Thymus (tissue), 11 donors: ENCODE results near the gene KCNAB1. TPM values are rescaled to one million over a fixed set of nuclear protein-coding genes. Genes with fewer than 3 reads are reported as not detected.

ENCODE experiments used
- DNase-seq, 9 donors: peaks; one replicate each; pipeline ENCODE4 v3.0.0-alpha.2; 2013; ENCODE audit warnings: low spot score in 9 of 9, low read depth in 6 of 9, missing footprints in 1 of 9
- H3K27ac ChIP-seq, 2 donors: one replicate each; pipeline ENCODE4 v1.5.1; 2013; ENCODE audit warnings: control low read depth in 1 of 2, low read depth in 1 of 2, low read length in 1 of 2, mild to moderate bottlenecking in 1 of 2, moderate library complexity in 1 of 2
- H3K27me3 ChIP-seq, 2 donors: one replicate each; pipeline ENCODE4 v1.5.1; 2013; ENCODE audit warnings: low read length in 1 of 2; ENCODE audit not compliant: control insufficient read depth in 2 of 2, insufficient read depth in 1 of 2
- H3K36me3 ChIP-seq, 2 donors: one replicate each; pipeline ENCODE4 v1.5.1; 2013; ENCODE audit warnings: low read length in 1 of 2, mild to moderate bottlenecking in 1 of 2, moderate library complexity in 1 of 2; ENCODE audit not compliant: control insufficient read depth in 2 of 2, insufficient read depth in 2 of 2
- H3K4me1 ChIP-seq, 2 donors: one replicate each; pipeline ENCODE4 v1.5.1; 2013; ENCODE audit warnings: low read length in 2 of 2; ENCODE audit not compliant: control insufficient read depth in 2 of 2, insufficient read depth in 2 of 2
- H3K4me3 ChIP-seq, 2 donors: one replicate each; pipeline ENCODE4 v1.5.1; 2013; ENCODE audit warnings: low read length in 2 of 2, control low read depth in 1 of 2, mild to moderate bottlenecking in 1 of 2
- H3K9me3 ChIP-seq, 2 donors: one replicate each; pipeline ENCODE4 v1.5.1; 2013; ENCODE audit warnings: low read length in 1 of 2, mild to moderate bottlenecking in 1 of 2; ENCODE audit not compliant: control insufficient read depth in 2 of 2, insufficient read depth in 1 of 2
- WGBS: extraction: QIAGEN DNeasy Blood & Tissue Kit; methylation state at CpG from one replicate; pipeline ENCODE4 v1.1.7; 2013; 5-methylcytosine and 5-hydroxymethylcytosine counted together
- polyA plus RNA-seq: library from polyadenylated mRNA; stranded (reverse); fragments of 200-250 nt; gene quantifications from one replicate; pipeline ENCODE4 v1.2.3, GENCODE V29; 2013
- total RNA-seq: library from RNA; stranded (reverse); fragments of 120-200 nt; gene quantifications from one replicate; pipeline ENCODE4 v1.2.4, GENCODE V29; 2013
- donor health status: healthy.

Gene KCNAB1
- total and polyA plus RNA-seq, 2 donors = 1.0 to 4.0 TPM

GRCh38 chr3:156290924-156291271, 170.5 kb downstream of the KCNAB1 start:
- peaks cover 0 to 11% of the 10 kb centered on the region in 2 donors for H3K4me1 ChIP-seq
- peaks cover 17 to 35% of the 10 kb centered on the region in 2 donors for H3K27me3 ChIP-seq
- H3K27ac ChIP-seq = no peak overlapping the region
- H3K9me3 ChIP-seq = peaks cover 0 to 3% of the 10 kb centered on the region in 2 donors
- no peaks in the 10 kb centered on the region for H3K36me3 ChIP-seq
- no peak for DNase-seq
- WGBS = 13% methylated on average over 11 of the region's 11 CpGs
- H3K4me3 ChIP-seq = no peak overlapping the region

- peaks cover 0 to 3% of the 10 kb centered on the region in 2 donors for H3K9me3 ChIP-seq
- H3K27me3 ChIP-seq = peaks cover 17 to 35% of the 10 kb centered on the region in 2 donors
- 6% methylated on average over 51 of the region's 51 CpGs for WGBS
- peaks cover 0 to 11% of the 10 kb centered on the region in 2 donors for H3K4me1 ChIP-seq
- H3K27ac ChIP-seq = no peak overlapping the region
- H3K36me3 ChIP-seq = no peaks in the 10 kb centered on the region
- peak overlapping the region in 1 of 2 donors; percentile 8 for H3K4me3 ChIP-seq
- peak in 3 of 9 donors; percentile 6 to 34 (median 11) for DNase-seq
Observed at GRCh38 chr3:156291272-156292123, 171.1 kb downstream of the KCNAB1 start.

GRCh38 chr3:156293566-156293965, 173.2 kb downstream of the KCNAB1 start:
- H3K27ac ChIP-seq = no peak overlapping the region
- H3K4me1 ChIP-seq = peaks cover 0 to 11% of the 10 kb centered on the region in 2 donors
- DNase-seq = no peak
- 98% methylated on average over 1 of the region's 1 CpG for WGBS
- H3K9me3 ChIP-seq = peaks cover 0 to 3% of the 10 kb centered on the region in 2 donors
- H3K36me3 ChIP-seq = no peaks in the 10 kb centered on the region
- H3K4me3 ChIP-seq = no peak overlapping the region
- H3K27me3 ChIP-seq = peaks cover 17 to 35% of the 10 kb centered on the region in 2 donors

GRCh38 chr3:156297582-156297981, 177.2 kb downstream of the KCNAB1 start:
- Histone ChIP-seq H3K4me1 (no peaks in the 10 kb centered on the region), H3K27me3 (peaks cover 1 to 2% of the 10 kb centered on the region in 2 donors), H3K36me3 (no peaks in the 10 kb centered on the region), H3K4me3 (no peak overlapping the region), H3K9me3 (no peaks in the 10 kb centered on the region), H3K27ac (no peak overlapping the region)
- no peak for DNase-seq
- 97% methylated on average over 8 of the region's 8 CpGs for WGBS

- Histone ChIP-seq H3K9me3 (no peaks in the 10 kb centered on the region), H3K27ac (no peak overlapping the region), H3K4me1 (no peaks in the 10 kb centered on the region), H3K4me3 (no peak overlapping the region), H3K27me3 (no peaks in the 10 kb centered on the region), H3K36me3 (no peaks in the 10 kb centered on the region)
- no peak for DNase-seq
- whole genome bisulfite sequencing = 97% methylated on average over 6 of the region's 6 CpGs
Observed at GRCh38 chr3:156298014-156298413, 177.6 kb downstream of the KCNAB1 start.

GRCh38 chr3:156298938-156299337, 178.6 kb downstream of the KCNAB1 start:
- no peaks in the 10 kb centered on the region for H3K27me3 ChIP-seq
- no peaks in the 10 kb centered on the region for H3K36me3 ChIP-seq
- no peak overlapping the region for H3K27ac ChIP-seq
- no peaks in the 10 kb centered on the region for H3K9me3 ChIP-seq
- no peak overlapping the region for H3K4me3 ChIP-seq
- DNase-seq = no peak
- 97% methylated on average over 2 of the region's 2 CpGs for WGBS
- H3K4me1 ChIP-seq = no peaks in the 10 kb centered on the region

GRCh38 chr3:156299569-156299968, 179.2 kb downstream of the KCNAB1 start:
- Histone ChIP-seq H3K4me1 (no peaks in the 10 kb centered on the region), H3K4me3 (no peak overlapping the region), H3K27me3 (no peaks in the 10 kb centered on the region), H3K9me3 (no peaks in the 10 kb centered on the region), H3K27ac (no peak overlapping the region), H3K36me3 (no peaks in the 10 kb centered on the region)
- no peak for DNase-seq
- 94% methylated on average over 2 of the region's 2 CpGs for WGBS

GRCh38 chr3:156300371-156300770, 180.0 kb downstream of the KCNAB1 start:
- Histone ChIP-seq H3K4me1 (no peaks in the 10 kb centered on the region), H3K27me3 (no peaks in the 10 kb centered on the region), H3K4me3 (no peak overlapping the region), H3K36me3 (no peaks in the 10 kb centered on the region), H3K9me3 (no peaks in the 10 kb centered on the region), H3K27ac (no peak overlapping the region)
- WGBS = 93% methylated on average over 3 of the region's 3 CpGs
- DNase-seq = no peak

- H3K27me3 ChIP-seq = no peaks in the 10 kb centered on the region
- no peaks in the 10 kb centered on the region for H3K9me3 ChIP-seq
- DNase-seq = no peak
- H3K27ac ChIP-seq = no peak overlapping the region
- no peaks in the 10 kb centered on the region for H3K4me1 ChIP-seq
- WGBS = 88% methylated on average over 6 of the region's 6 CpGs
- H3K36me3 ChIP-seq = no peaks in the 10 kb centered on the region
- H3K4me3 ChIP-seq = no peak overlapping the region
Observed at GRCh38 chr3:156300929-156301840, 180.8 kb downstream of the KCNAB1 start.
